Testis (tissue), 2 donors: ENCODE data around the gene GLOD4.

Experiments used
- CTCF ChIP-seq, 3 experiments: fragments of 450-650 bp in 2 of 3; fragments of 200-600 bp in 1 of 3; sonication (generic) in 1 of 3; IDR thresholded peaks; one replicate each; pipeline ENCODE4 v1.5.1; 2016 to 2019; ENCODE audit warnings: antibody characterized with exemption in 3 of 3, mild to moderate bottlenecking in 2 of 3, moderate library complexity in 1 of 3
- POLR2A ChIP-seq: fragments of 450-650 bp; IDR thresholded peaks from one replicate; pipeline ENCODE4 v1.6.1; 2017; ENCODE audit warnings: antibody characterized with exemption, mild to moderate bottlenecking, moderate library complexity

- no peak for TF ChIP-seq CTCF (IDR thresholded peaks at IDR 0.05)
- TF ChIP-seq POLR2A: no peak
These were observed 14.5 kb upstream of the GLOD4 start for GRCh38 chr17:796609-797008.
